AG09309 (cell line): ENCODE measurements around the gene CPED1.

Experiments used
- DNase-seq: peaks from one replicate; pipeline ENCODE4 v3.0.0-alpha.2; 2010; ENCODE audit warnings: low read depth
- H3K4me3 ChIP-seq: 2 replicates; pipeline ENCODE4 v1.5.1; 2011; ENCODE audit warnings: mild to moderate bottlenecking, low read depth, low read length, moderate library complexity; ENCODE audit not compliant: control insufficient read depth
- CTCF ChIP-seq: IDR thresholded peaks from 2 replicates; pipeline ENCODE4 v1.5.1; 2011; ENCODE audit warnings: mild to moderate bottlenecking, low read depth, low read length, inconsistent platforms; ENCODE audit not compliant: insufficient read depth, control insufficient read depth; ENCODE audit errors: missing control alignments

The CPED1 gene

GRCh38 chr7:121012919-121013318 is 24.4 kb downstream of the CPED1 start:
- no peak overlapping the region for H3K4me3 ChIP-seq
- no peak for DNase-seq
- no peak for TF ChIP-seq CTCF

GRCh38 chr7:121015560-121015959 is 27.0 kb downstream of the CPED1 start:
- no peak for DNase-seq
- no peak for TF ChIP-seq CTCF
- H3K4me3 ChIP-seq, result no peak overlapping the region

GRCh38 chr7:121016966-121017365 is 28.5 kb downstream of the CPED1 start:
- no peak overlapping the region for H3K4me3 ChIP-seq
- peak; percentile 44 for DNase-seq
- TF ChIP-seq CTCF, result no peak

GRCh38 chr7:121017586-121017985 is 29.1 kb downstream of the CPED1 start:
- TF ChIP-seq CTCF, result no peak
- no peak overlapping the region for H3K4me3 ChIP-seq
- DNase-seq, result no peak

GRCh38 chr7:121019018-121019417 is 30.5 kb downstream of the CPED1 start:
- H3K4me3 ChIP-seq, result no peak overlapping the region
- DNase-seq, result no peak
- TF ChIP-seq CTCF, result no peak

- TF ChIP-seq CTCF, result no peak
- DNase-seq, result peak; percentile 21
Measured at GRCh38 chr7:121020249-121020988, 31.9 kb downstream of the CPED1 start.

More at GRCh38 chr7:121020249-121020988, 31.9 kb downstream of the CPED1 start:
- no peak overlapping the region for H3K4me3 ChIP-seq
